ENCODE results near the gene TUB.

The TUB gene

GRCh38 chr11:8060801-8061554 lies 20.0 kb upstream of the TUB start:
- DNase-seq (ENCODE audit: low read depth): no peak
- TF ChIP-seq CTCF (IDR thresholded peaks at IDR 0.05; ENCODE audit: low read depth, low read length) (no peak), MAX (IDR thresholded peaks at IDR 0.05; ENCODE audit: low read depth, low read length) (no peak), POLR2A (IDR thresholded peaks at IDR 0.05; ENCODE audit: extremely low read depth, insufficient read length) (no peak), MYC (IDR thresholded peaks at IDR 0.05; ENCODE audit: low read depth, low read length) (no peak)
- no peak overlapping the region for H3K4me3 ChIP-seq (ENCODE audit: low read depth, low read length)

GRCh38 chr11:8061555-8062428 lies 19.2 kb upstream of the TUB start:
- H3K4me3 ChIP-seq (ENCODE audit: low read depth, low read length): no peak overlapping the region
- no peak for DNase-seq (ENCODE audit: low read depth)

GRCh38 chr11:8062781-8063257 lies 18.2 kb upstream of the TUB start:
- DNase-seq (ENCODE audit: low read depth): no peak
- TF ChIP-seq POLR2A (IDR thresholded peaks at IDR 0.05; ENCODE audit: extremely low read depth, insufficient read length) (no peak), CTCF (IDR thresholded peaks at IDR 0.05; ENCODE audit: low read depth, low read length) (no peak), MYC (IDR thresholded peaks at IDR 0.05; ENCODE audit: low read depth, low read length) (no peak), MAX (IDR thresholded peaks at IDR 0.05; ENCODE audit: low read depth, low read length) (no peak)
- no peak overlapping the region for H3K4me3 ChIP-seq (ENCODE audit: low read depth, low read length)

More at GRCh38 chr11:8061555-8062428, 19.2 kb upstream of the TUB start:
- TF ChIP-seq MAX (IDR thresholded peaks at IDR 0.05; ENCODE audit: low read depth, low read length): no peak
- TF ChIP-seq POLR2A (IDR thresholded peaks at IDR 0.05; ENCODE audit: extremely low read depth, insufficient read length): no peak
- no peak for TF ChIP-seq CTCF (IDR thresholded peaks at IDR 0.05; ENCODE audit: low read depth, low read length)
- TF ChIP-seq MYC (IDR thresholded peaks at IDR 0.05; ENCODE audit: low read depth, low read length): no peak

GRCh38 chr11:8063324-8063723 lies 17.7 kb upstream of the TUB start:
- no peak for DNase-seq (ENCODE audit: low read depth)
- no peak overlapping the region for H3K4me3 ChIP-seq (ENCODE audit: low read depth, low read length)
- no peak for TF ChIP-seq CTCF (IDR thresholded peaks at IDR 0.05; ENCODE audit: low read depth, low read length)
- no peak for TF ChIP-seq MAX (IDR thresholded peaks at IDR 0.05; ENCODE audit: low read depth, low read length)
- no peak for TF ChIP-seq POLR2A (IDR thresholded peaks at IDR 0.05; ENCODE audit: extremely low read depth, insufficient read length)
- TF ChIP-seq MYC (IDR thresholded peaks at IDR 0.05; ENCODE audit: low read depth, low read length): no peak

GRCh38 chr11:8065031-8065430 lies 16.0 kb upstream of the TUB start:
- no peak for DNase-seq (ENCODE audit: low read depth)
- TF ChIP-seq POLR2A (IDR thresholded peaks at IDR 0.05; ENCODE audit: extremely low read depth, insufficient read length): no peak
- TF ChIP-seq CTCF (IDR thresholded peaks at IDR 0.05; ENCODE audit: low read depth, low read length): no peak
- no peak for TF ChIP-seq MAX (IDR thresholded peaks at IDR 0.05; ENCODE audit: low read depth, low read length)
- no peak for TF ChIP-seq MYC (IDR thresholded peaks at IDR 0.05; ENCODE audit: low read depth, low read length)
- no peak overlapping the region for H3K4me3 ChIP-seq (ENCODE audit: low read depth, low read length)
